Measurements from ENCODE around the gene MICU2.

DNA sequence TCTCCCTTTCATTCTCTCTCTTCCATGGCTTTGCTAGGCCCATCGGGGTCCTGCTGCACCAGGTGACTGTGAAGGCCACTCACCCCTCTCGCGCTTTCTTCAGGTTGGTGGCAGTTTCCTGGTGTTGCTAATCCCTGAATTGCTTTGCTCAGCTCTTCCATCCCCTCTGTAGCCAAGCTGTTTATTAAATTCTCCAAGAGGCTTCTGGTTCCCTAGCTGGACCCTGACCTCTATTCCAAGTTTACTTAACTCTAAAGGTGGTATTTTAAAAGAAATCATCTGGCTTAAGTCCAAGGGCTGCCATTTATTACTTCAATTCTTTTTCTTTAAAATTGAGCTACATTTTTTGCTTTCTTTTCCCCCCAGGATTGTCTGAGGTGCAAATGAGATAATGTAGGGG, 32.7 kb upstream of the MICU2 start:
- TF ChIP-seq CTCF (conservative IDR thresholded peaks at IDR 0.05 in 1 of 2, IDR thresholded peaks at IDR 0.05 in 1 of 2; ENCODE audit: low read depth in 1 of 2, low read length in 2 of 2) (no peak), EZH2 (IDR thresholded peaks at IDR 0.05; ENCODE audit: low read length, missing control alignments) (no peak)

Measured in fibroblast of lung (primary cell).